Stimulated activated naive CD8-positive, alpha-beta T cell treated with anti-CD3 and anti-CD28 coated beads, Interleukin-15, Interleukin-2, amounts not matched to agents 100 ng/mL and 50 ng/mL, for 24 hours (primary cell): Measurements from ENCODE around the gene PPY.

Source experiments
- H3K27ac Mint-ChIP-seq: one replicate; pipeline ENCODE4 v1.8.0; 2021; ENCODE audit warnings: mild to moderate bottlenecking, mixed read lengths
- H3K27me3 Mint-ChIP-seq: one replicate; pipeline ENCODE4 v1.8.0; 2021; ENCODE audit warnings: mixed read lengths
- H3K36me3 Mint-ChIP-seq: one replicate; pipeline ENCODE4 v1.8.0; 2021; ENCODE audit warnings: low read depth, mixed read lengths
- H3K4me1 Mint-ChIP-seq: one replicate; pipeline ENCODE4 v1.8.0; 2021; ENCODE audit warnings: low read depth, mixed read lengths
- H3K4me3 Mint-ChIP-seq: one replicate; pipeline ENCODE4 v1.8.0; 2021; ENCODE audit warnings: mild to moderate bottlenecking, mixed read lengths
- H3K9me3 Mint-ChIP-seq: one replicate; pipeline ENCODE4 v1.8.0; 2021; ENCODE audit warnings: mixed read lengths

Gene PPY

GRCh38 chr17:43891851-43892646 lies 50.2 kb downstream of the PPY start:
- H3K27ac Mint-ChIP-seq: no peak overlapping the region
- no peaks in the 10 kb centered on the region for H3K4me1 Mint-ChIP-seq
- no peaks in the 10 kb centered on the region for H3K9me3 Mint-ChIP-seq
- H3K27me3 Mint-ChIP-seq: peaks cover 5% of the 10 kb centered on the region
- H3K4me3 Mint-ChIP-seq: no peak overlapping the region
- H3K36me3 Mint-ChIP-seq: no peaks in the 10 kb centered on the region
